Stimulated activated CD4-positive, alpha-beta T cell treated with anti-CD3 and anti-CD28 coated beads, TNF-alpha, amount 100 ng/mL, for 48 hours (primary cell): ENCODE measurements around the gene MAN2B2.

Experiments used
- DNase-seq, 3 donors: peaks; one replicate each; pipeline ENCODE4 v3.0.0-alpha.2; 2020; ENCODE audit warnings: low read depth in 3 of 3

The MAN2B2 gene

DNA sequence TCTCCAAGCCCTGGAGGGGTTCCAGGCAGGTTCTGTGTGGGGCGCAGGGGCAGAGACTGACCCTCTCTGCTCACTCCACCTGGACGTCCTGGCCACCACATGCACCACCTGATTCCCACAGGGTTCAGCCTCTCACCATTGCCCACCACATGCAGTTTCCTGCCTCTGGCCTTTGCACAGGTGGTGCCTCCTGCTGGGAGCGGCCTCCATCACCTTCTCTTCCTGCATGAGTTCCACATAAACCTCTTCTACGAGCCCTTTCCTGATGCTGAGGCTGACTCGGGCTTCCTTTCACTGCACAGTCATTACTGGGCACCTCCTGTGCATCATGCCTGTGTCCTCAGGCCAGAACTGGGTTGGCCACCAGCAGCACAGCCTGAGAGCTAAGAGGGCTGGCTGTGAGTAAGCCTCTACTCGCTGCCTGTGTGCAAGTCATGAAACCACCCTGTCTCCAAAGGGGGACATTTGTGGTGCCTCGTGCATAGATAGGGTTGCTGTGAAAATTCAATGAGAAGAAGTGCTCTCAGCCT lies 19.9 kb downstream of the MAN2B2 start:
- DNase-seq = no peak

DNA sequence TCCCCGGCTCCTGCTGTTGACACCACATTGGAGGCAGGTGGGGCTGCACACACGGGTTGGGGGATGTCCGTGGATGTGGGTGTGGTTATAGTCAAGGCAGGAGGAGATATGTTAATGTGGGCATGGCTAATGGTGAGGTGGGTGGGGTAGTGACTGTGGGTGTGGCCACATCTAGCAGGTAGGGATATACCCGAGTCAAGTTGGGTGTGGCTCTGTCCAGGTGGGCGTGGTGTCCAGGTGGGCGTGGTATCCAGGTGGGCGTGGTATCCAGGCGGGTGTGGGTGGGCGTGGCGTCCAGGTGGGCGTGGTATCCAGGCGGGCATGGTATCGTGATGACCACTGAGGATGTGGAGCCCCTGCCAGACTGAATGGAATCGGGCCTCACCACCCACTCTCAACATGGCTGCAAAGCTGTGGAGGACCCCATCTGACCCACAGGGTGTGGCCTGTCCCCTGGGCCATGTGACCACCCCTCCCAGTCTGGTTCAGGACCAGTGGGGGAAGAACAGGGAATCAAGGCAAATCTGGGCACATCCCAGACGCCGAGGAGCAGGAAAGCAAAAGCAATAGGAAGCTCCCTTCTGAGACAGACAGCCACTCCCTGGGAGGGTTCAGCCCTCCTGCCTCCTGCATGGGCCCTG lies 21.0 kb downstream of the MAN2B2 start:
- no peak for DNase-seq

DNA sequence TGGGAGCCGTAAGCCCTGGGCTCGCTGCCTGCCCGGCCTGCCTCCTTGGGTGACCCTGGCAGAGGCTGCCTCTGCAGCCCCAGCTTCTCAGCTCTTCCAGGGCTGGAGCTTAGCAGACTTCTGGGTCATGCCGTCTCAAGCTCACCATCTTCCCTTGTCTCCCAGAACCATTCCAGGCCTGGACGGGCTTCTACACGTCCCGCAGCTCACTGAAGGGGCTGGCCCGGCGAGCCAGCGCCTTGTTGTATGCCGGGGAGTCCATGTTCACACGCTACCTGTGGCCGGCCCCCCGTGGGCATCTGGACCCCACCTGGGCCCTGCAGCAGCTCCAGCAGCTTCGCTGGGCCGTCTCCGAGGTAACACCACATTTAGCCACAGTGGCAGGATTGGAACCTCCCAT lies 22.0 kb downstream of the MAN2B2 start:
- no peak for DNase-seq

DNA sequence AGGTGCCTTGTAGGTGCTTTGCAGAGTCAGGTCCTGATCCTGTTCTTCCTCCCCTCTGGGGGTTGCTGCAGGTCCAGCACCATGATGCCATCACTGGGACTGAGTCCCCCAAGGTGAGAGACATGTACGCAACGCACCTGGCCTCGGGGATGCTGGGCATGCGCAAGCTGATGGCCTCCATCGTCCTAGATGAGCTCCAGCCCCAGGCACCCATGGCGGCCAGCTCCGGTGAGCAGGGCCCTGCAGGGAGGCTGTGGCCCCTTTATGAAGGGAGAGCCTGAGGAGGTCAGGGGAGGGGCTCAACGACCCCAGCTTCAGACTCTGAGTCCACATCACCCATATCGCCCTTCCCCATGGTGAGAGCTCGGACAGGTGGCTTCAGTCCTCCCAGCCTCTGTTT lies 23.1 kb downstream of the MAN2B2 start:
- DNase-seq = no peak

DNA sequence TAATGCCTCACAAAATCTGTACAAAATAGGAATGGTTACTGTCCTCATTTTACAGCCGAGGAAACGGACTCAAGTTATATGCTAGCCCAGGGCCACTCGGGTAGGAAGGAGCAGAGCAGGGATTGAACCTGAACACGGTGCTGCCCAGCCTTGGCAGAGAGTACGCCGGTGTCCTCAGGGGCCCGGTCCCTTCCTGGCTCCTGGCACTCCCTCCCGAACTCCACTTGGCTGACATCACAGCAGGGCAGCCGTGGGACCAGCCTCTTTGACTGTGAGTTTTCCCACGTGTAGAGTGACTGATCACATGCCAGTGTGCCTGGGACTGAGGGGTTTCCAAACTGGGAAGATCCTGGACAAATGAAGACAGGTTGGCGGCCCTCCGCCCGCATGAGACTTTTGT lies 23.7 kb downstream of the MAN2B2 start:
- no peak for DNase-seq

DNA sequence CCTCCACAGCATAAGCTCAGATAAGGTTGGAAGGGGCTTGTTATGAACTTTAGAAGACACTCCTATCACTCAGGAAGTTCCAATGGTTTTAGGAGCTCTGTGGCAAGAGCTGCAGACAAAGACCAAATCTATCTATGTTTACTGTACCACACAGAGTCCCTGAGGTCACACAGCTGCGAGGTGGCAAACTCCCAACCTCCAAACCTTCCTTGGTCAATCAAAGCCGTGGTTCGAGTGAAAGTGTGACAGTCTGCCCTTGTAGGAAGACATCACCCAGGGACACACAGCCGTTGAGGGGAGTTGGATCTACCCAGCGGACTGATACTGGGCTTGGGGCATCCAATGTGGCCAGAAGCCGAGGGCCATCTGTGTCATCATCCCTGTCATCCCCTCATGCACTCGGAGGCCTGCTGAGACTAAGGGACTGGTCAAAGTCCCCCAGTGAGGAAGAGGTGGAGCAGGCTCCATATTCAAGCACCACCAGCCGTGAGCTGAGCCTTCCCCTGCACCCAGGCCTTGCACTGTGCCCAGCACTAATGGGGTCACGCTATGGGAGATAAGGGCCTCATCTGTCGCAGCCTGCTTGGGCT lies 26.8 kb downstream of the MAN2B2 start:
- no peak for DNase-seq

DNA sequence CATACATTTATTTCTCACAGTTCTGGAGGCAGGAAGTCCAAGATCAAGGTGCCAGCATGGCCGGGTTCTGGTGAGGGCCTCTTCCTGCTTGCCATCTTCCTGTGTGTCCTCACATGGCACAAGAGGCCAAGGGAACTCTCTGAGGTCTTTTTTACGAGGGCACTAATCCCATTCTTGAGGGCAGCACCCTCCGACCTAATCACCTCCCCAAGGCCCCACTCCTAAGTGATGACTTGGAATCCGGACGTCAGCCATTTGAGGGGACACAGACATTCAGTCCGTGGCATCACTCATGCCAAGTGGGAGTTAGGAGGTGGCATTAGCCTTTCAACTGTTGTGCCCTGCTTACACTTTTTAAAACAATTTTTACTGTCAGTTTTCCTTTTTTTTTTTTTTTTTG lies 27.3 kb downstream of the MAN2B2 start:
- no peak for DNase-seq

DNA sequence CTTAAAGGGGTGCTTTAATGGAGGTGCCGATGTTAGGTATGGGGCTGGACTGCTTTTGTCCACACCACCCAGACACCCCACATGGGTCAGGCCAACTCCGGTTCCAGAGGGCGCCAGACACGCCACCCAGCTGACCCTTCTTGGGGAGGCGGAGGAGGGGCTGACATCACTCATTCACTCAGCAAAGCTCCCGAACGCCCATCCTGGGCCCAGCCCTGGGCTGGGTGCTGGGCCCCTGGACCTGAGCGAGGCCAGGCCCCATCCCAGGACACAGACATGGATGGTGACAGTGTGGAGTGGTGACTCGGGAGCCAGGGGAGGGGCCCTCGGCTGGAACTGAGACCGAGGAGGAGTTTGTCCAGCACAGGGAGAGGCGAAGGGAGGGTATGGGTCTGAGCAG lies 28.1 kb downstream of the MAN2B2 start:
- no peak for DNase-seq

DNA sequence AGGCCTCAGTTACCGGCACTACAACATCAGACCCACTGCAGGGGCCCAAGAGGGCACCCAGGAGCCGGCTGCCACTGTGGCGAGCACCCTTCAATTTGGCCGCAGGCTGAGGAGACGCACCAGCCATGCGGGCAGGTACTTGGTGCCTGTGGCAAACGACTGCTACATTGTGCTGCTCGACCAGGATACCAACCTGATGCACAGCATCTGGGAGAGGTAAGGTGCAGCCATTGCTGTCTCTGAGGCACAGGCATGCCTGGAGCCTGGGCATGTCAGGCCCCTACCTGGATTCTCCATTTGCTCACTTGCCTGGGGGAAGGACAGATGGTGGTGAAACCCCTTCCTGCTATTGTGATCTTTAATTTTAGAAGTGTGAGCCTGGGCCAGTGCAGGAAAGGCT lies 30.1 kb downstream of the MAN2B2 start:
- DNase-seq = no peak

DNA sequence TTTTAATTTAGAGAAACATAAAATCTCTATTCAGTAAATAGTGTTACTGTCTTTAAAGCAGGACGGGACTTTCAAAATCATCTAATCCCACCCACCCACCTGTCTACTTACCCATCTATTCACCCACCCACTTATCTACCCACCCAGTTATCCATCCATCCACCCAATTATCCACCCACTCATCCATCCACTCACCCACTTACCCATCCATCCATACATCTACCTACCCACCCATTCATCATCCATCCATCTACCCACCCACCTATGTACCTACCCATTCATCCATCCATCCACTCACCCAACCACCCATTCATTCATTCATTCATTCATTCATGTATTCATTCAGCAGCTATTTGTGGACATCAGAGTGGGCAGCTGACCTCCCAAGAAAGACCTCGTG lies 30.6 kb downstream of the MAN2B2 start:
- DNase-seq = no peak

DNA sequence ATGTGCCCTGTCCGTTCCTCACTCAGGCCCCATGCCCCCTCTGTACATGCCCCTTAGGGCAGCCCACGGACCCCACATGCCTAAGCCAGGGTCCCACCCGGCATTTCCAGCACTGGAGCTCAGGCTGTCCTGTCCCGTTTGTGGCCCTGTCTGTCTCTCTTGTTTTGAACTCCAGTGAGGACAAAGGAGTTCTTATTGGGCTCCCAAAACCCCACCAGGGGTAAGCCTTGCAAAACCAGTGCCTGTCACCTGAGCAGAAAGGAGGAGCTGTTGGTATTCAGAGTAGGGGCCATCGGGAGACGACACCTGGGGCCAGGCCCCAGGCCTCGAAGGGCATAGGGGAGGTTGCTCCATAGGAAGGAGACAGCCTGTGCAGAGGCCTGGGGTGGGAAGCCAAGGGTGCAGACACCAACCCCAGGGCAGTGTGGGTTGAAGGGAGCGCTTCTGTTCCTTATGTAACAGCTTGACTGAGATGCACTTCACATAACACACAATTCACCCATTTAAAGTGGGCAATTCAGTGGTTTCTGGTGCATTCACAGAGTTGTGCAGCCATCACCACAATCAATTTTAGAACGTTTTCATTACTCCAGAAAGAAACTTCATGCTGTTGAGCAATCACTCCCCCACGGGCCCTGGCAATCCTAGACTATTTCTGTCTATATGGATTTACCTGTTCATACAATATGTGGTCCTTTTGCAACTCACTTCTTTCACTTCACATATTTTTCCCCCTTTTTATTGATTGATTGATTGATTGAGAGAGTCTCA lies 31.7 kb downstream of the MAN2B2 start:
- DNase-seq = no peak

DNA sequence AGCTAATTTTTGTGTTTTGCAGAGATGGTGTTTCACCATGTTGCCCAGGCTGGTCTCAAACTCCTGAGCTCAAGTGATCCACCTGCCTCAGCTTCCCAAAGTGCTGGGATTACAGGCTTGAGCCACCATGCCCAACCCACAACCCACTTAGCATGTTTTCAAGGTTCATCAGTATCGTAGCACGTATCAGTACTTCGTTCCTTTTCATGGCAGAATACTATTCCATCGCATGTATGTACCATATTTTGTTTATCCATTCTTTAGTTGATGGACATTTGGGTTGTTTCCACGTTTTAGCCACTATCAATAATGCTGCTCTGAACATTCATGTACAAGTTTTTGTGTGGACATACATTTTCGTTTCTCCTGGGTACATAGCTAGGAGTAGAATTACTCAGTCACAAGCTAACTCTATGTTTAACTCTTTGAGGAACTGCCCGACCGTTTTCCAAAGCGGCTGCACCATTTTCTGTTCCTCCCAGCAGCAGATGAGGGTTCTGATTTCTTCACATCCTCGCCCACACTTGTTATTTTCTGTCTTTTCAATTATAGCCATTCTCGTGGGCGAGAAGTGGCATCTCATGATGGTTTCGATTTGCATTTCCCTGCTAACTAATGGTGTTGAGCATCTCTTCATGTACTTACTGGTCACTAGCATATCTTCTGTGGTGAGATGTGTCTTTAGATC lies 32.5 kb downstream of the MAN2B2 start:
- DNase-seq = no peak

DNA sequence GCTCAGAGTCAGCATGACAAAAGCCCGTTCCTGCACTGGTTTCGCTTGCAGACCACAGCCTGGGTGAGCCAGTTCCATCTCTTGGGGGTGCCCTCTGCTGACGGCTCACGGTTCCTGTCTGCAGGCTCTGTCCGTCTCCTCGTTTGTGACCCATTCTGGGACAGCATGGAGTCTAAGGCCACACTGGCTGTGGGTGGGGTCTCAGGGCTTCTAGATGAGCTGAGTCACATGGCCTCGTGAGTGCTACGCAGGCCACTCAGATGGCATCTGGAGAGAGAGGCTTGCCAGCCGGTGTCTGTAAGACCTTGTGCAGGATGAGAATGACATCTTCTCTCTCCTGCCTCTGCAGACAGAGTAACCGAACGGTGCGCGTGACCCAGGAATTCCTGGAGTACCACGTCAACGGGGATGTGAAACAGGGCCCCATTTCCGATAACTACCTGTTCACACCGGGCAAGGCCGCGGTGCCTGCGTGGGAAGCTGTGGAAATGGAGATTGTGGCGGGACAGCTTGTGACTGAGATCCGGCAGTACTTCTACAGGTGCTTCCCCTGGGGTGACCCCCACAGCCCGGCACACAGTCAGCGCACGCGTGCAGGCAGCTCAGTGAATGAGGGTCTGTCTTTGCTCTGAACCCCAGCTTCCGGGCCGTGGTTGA lies 33.9 kb downstream of the MAN2B2 start:
- no peak for DNase-seq

DNA sequence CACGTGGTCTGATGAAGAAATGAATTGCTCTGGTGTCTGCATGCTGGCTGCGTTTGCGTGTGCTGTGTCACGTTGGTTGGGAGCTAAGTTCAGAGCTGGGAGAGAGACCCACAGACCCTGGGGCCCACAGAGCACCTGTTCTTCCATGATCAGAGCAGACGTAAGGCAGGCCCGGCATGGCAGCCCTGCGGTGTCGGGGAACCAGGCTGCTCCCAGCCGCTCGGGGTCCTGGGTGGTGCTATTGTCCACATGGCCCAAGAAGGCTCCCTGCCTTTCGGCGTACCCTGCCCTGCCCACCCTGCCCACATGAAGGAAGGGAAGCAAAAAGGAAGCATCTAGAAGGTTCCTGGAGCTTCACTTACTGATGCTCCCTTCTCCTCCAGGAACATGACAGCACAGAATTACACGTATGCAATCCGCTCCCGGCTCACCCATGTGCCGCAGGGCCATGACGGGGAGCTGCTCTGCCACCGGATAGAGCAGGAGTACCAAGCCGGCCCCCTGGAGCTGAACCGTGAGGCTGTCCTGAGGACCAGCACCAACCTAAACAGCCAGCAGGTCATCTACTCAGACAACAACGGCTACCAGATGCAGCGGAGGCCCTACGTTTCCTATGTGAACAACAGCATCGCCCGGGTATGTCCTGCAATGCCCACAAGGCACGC lies 34.6 kb downstream of the MAN2B2 start:
- DNase-seq = no peak

DNA sequence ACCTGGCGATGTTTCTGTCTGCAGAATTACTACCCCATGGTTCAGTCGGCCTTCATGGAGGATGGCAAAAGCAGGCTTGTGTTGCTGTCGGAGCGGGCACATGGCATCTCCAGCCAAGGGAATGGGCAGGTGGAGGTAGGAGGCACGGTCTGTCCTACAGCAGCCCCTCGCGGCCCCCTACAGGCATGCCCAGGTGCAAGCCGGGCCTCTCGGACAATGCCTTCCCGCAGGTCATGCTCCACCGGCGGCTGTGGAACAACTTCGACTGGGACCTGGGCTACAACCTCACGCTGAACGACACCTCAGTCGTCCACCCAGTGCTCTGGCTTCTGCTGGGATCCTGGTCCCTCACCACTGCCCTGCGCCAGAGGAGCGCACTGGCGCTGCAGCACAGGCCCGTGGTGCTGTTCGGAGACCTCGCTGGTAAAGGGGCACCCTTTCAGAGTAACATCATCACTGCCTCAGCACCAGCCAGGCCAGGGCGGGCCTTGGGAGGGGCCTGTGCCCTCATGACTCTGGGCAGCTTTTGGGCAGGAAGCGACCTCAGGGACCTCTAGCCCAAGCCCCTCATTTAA lies 36.0 kb downstream of the MAN2B2 start:
- DNase-seq = no peak

DNA sequence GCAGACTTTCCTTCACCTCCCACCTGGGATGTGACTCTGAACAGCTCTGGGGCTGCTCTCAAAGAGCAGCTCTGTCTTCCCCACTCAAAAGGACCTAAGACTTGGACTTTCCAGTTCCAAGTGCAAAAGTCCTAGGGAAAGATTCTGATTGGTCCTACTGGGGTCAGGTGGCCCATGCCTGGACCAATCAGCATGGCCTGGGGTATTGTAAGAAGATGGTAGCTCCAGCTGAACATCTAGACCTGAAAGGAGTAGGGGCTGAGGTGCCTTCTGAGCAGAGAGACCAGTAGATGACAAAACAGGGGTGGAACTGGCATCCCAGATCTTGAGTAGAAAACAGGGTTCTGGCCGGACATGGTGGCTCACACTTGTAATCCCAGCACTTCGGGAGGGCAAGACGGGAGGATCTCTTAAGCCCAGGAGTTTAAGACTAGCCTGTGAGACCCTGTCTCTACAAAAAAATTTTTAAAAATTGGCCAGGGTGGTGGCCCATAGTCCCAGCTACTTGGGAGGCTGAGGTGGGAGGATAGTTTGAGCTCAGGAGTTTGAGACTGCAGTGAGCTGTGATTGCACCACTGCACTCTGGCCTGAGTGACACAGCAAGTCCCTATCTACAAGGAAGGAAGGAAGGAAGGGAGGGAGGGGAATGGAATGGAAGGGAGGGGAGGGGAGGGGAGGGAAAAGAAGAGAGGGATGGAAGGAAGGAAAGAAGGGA lies 38.1 kb downstream of the MAN2B2 start:
- no peak for DNase-seq

DNA sequence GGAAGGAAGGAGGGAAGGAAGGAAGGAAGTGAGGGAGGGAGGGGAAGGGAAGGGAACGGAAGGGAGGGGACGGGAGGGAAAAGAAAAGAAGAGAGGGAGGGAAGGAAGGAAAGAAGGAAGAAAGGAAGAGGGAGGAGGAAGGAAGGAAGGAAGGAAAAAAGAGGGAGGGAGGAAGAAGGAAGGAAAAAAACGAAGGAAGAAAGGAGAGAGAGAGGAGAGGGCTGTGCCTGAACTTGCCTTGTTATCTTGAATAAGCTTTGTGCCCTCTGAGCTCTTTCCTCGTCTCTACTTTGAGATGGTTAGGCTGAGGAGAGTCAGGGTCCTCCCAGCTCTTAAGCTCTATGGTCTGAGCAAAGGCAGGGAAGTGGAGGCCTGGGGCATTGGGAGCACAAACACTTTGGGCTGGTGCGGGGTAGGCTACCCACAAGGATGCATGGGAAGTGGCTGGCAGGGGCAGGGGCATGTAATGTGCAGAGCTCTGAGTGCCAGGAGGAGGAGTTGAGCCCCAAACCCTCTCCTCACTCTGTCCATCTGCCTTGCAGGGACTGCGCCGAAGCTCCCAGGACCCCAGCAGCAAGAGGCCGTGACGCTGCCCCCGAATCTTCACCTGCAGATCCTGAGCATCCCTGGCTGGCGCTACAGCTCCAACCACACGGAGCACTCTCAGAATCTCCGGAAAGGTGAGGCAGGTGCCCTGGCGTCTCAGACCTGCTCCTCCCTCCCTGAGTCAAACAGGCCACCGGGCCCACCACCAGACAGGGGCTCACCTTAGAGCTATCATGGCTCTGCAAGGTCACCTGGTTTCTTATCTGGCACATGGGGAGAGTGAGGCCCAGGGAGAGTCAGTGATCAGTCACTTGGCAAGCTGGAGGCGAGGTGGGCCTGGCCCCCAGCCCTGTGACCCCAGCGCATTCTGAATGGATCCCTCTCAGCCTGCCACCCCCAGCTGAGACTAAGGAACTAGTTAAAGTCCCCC lies 39.0 kb downstream of the MAN2B2 start:
- DNase-seq = no peak

DNA sequence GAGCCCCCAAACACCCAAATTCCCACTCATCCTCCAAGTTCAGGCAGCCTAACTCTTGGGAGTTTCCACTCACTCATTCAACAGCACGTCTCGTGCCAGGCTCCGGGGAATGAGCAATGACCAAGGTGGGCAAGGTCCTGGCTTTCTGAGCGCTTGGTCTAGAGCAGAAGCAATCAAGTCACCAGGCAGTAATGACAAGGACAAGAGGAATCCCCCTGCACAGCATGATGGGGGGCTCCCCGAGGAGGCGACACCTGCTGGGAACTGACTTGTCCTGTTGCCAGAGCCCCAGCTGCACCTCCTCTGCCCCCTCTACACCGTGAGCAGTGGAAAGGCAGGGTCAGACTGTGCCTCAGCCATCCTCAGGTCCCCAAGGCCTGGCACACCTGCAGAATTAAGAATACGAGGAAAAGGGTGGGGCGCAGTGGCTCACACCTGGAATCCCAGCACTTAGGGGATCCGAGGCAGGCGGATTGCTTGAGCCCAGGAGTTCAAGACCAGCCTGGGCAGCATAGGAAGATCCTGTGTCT lies 39.8 kb downstream of the MAN2B2 start:
- DNase-seq = no peak
